PC-9 (cell line): ENCODE results near the gene LMX1A. TPM values are rescaled to one million over a fixed set of nuclear protein-coding genes. Genes with fewer than 3 reads are reported as not detected.

Experiments
- BruUV-seq: library from RNA; stranded (reverse); fragments of 400-500 nt; replicated peaks from 2 replicates; lab custom pipeline; 2021; lab: Mats Ljungman, UMichigan
- CTCF ChIA-PET: fragments of 300-600 bp; sonication (Branson Sonifier 250); formaldehyde crosslinking; loops from one replicate; lab custom pipeline; 2022; ENCODE audit warnings: antibody characterized with exemption; lab: Charles Lee
- POLR2A ChIA-PET: fragments of 300-600 bp; sonication (Branson Sonifier 250); formaldehyde crosslinking; loops from one replicate; lab custom pipeline; 2022; ENCODE audit warnings: antibody characterized with exemption; ENCODE audit not compliant: unreplicated experiment; lab: Charles Lee
- DNase-seq, 2 experiments: peaks; one replicate each; pipeline versions ENCODE4 v3.0.0 to v3.0.0-alpha.2; 2015 to 2022; ENCODE audit warnings: mixed read lengths in 1 of 2
- H2AFZ ChIP-seq: fragments of 200-600 bp; sonication (generic); 2 replicates; pipeline ENCODE4 v1.8.1; 2017; ENCODE audit warnings: antibody characterized with exemption
- H3F3A ChIP-seq: fragments of 200-600 bp; sonication (generic); 2 replicates; pipeline ENCODE4 v1.8.1; 2017; ENCODE audit warnings: antibody characterized with exemption, mild to moderate bottlenecking, low read depth; ENCODE audit not compliant: insufficient read depth
- H3K27ac ChIP-seq: fragments of 200-600 bp; sonication (generic); 2 replicates; pipeline ENCODE4 v1.6.1; 2016; ENCODE audit warnings: mixed run types
- H3K27me3 ChIP-seq: fragments of 200-600 bp; sonication (generic); 2 replicates; pipeline ENCODE4 v1.6.1; 2016; ENCODE audit warnings: low read depth, mixed run types; ENCODE audit not compliant: insufficient read depth
- H3K36me3 ChIP-seq: fragments of 200-600 bp; sonication (generic); 2 replicates; pipeline ENCODE4 v1.6.1; 2016; ENCODE audit warnings: low read depth, mixed run types
- H3K4me1 ChIP-seq: fragments of 200-600 bp; sonication (generic); replicated peaks from 2 replicates; pipeline ENCODE4 v1.6.1; 2016; ENCODE audit warnings: mixed run types; ENCODE audit not compliant: insufficient read depth
- H3K4me2 ChIP-seq: fragments of 200-600 bp; sonication (generic); 2 replicates; pipeline ENCODE4 v1.6.1; 2017; ENCODE audit warnings: mixed run types
- H3K4me3 ChIP-seq: fragments of 200-600 bp; sonication (generic); 2 replicates; pipeline ENCODE4 v1.6.1; 2016; ENCODE audit warnings: mixed run types
- H3K79me2 ChIP-seq: fragments of 200-600 bp; sonication (generic); 2 replicates; pipeline ENCODE4 v1.6.1; 2017; ENCODE audit warnings: low read depth, mixed run types
- H3K9me2 ChIP-seq: fragments of 200-600 bp; sonication (generic); 2 replicates; pipeline ENCODE4 v1.8.1; 2017; ENCODE audit warnings: mild to moderate bottlenecking; ENCODE audit not compliant: insufficient read depth
- H3K9me3 ChIP-seq: fragments of 200-600 bp; sonication (generic); 2 replicates; pipeline ENCODE4 v1.8.1; 2016; ENCODE audit warnings: low read depth; ENCODE audit not compliant: insufficient read depth
- H4K20me1 ChIP-seq: fragments of 200-600 bp; sonication (generic); 2 replicates; pipeline ENCODE4 v1.8.1; 2017; ENCODE audit not compliant: insufficient read depth
- CTCF ChIP-seq: fragments of 200-600 bp; sonication (generic); conservative IDR thresholded peaks from 2 replicates; pipeline ENCODE4 v1.6.1; 2017; ENCODE audit warnings: mixed run types, antibody characterized with exemption, mild to moderate bottlenecking, moderate library complexity
- EZH2 ChIP-seq: fragments of 200-600 bp; sonication (generic); IDR thresholded peaks from 2 replicates; pipeline ENCODE4 v1.8.0; 2017; ENCODE audit warnings: antibody characterized with exemption, low read depth
- intact Hi-C: fragments of 100-400 bp; cut with micrococcal nuclease; formaldehyde crosslinking; loops from one replicate; pipeline ENCODE4 v1.10.0; 2022; ENCODE audit not compliant: unreplicated experiment
- total RNA-seq: library from RNA; stranded (reverse); gene quantifications from 2 replicates; pipeline ENCODE4 v1.2.3, GENCODE V29; 2021

Gene LMX1A
- total RNA-seq, 1 experiment from 2014 or later, result not detected

GRCh38 chr1:165284454-165284853, 72.1 kb downstream of the LMX1A start:
- H3K9me3 ChIP-seq, result no peaks in the 10 kb centered on the region
- H4K20me1 ChIP-seq, result no peaks in the 10 kb centered on the region
- no peak overlapping the region for H3K4me2 ChIP-seq
- no peaks in the 10 kb centered on the region for H3K36me3 ChIP-seq
- CTCF ChIA-PET, result no interaction called here
- H3K4me3 ChIP-seq, result no peak overlapping the region
- no peaks in the 10 kb centered on the region for H3K79me2 ChIP-seq
- BruUV-seq, result no TSS peak
- intact Hi-C loops, result loop anchor here (10.0 kb wide), 1 partner anchor 140 kb away; no protein-coding TSS in a partner anchor
- H3K27me3 ChIP-seq, result no peaks in the 10 kb centered on the region
- no peaks in the 10 kb centered on the region for H3F3A ChIP-seq
- no peaks in the 10 kb centered on the region for H3K4me1 ChIP-seq
- no peak overlapping the region for H3K27ac ChIP-seq
- DNase-seq, result no peak
- TF ChIP-seq CTCF, result no peak
- TF ChIP-seq EZH2, result no peak
- no peaks in the 10 kb centered on the region; the same call in 1 of the 2 replicates for H3K9me2 ChIP-seq
- H2AFZ ChIP-seq, result no peak overlapping the region
- POLR2A ChIA-PET, result no interaction called here

GRCh38 chr1:165281207-165281901, 75.2 kb downstream of the LMX1A start:
- Histone ChIP-seq H4K20me1 (no peaks in the 10 kb centered on the region), H3K27me3 (no peaks in the 10 kb centered on the region), H3K36me3 (no peaks in the 10 kb centered on the region), H3K27ac (no peak overlapping the region), H3K4me3 (no peak overlapping the region), H3K79me2 (no peaks in the 10 kb centered on the region), H3K4me1 (no peaks in the 10 kb centered on the region), H3K4me2 (no peak overlapping the region), H2AFZ (no peak overlapping the region), H3F3A (no peaks in the 10 kb centered on the region), H3K9me2 (no peaks in the 10 kb centered on the region; the same call in 1 of the 2 replicates), H3K9me3 (no peaks in the 10 kb centered on the region)
- BruUV-seq, result no TSS peak
- intact Hi-C loops, result loop anchor here (10.0 kb wide), 1 partner anchor 137 kb away; no protein-coding TSS in a partner anchor
- TF ChIP-seq EZH2 (no peak), CTCF (no peak)
- no peak for DNase-seq
- ChIA-PET CTCF (no interaction called here), POLR2A (no interaction called here)

DNA sequence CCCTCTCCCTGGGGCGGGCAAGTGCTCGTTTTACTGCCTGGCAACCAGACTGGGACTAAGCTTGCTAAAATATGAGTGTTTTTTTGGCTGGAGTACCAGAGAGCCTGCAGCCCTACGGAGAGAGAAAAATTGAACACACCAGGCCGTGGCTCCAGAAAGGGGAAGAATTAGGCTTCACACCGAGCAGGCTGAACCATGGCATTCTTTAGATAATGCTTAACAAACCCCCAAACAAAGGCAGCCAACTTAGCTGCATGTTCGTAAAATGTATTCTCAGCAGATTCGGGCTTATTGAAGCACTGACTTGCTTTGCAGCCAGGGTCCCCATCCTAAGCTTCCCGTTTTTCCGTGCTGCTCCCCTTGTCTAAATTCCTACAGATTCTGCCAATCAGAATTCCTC, 76.6 kb downstream of the LMX1A start:
- Histone ChIP-seq H3K4me2 (no peak overlapping the region), H3K4me3 (no peak overlapping the region), H3F3A (no peaks in the 10 kb centered on the region), H3K79me2 (no peaks in the 10 kb centered on the region), H3K27me3 (no peaks in the 10 kb centered on the region), H3K4me1 (no peaks in the 10 kb centered on the region), H3K36me3 (no peaks in the 10 kb centered on the region), H2AFZ (no peak overlapping the region), H3K27ac (no peak overlapping the region), H4K20me1 (no peaks in the 10 kb centered on the region), H3K9me2 (no peaks in the 10 kb centered on the region; the same call in 1 of the 2 replicates), H3K9me3 (no peaks in the 10 kb centered on the region)
- CTCF ChIA-PET, result no interaction called here
- POLR2A ChIA-PET, result no interaction called here
- intact Hi-C loops, result loop anchor here (10.0 kb wide), 1 partner anchor 135 kb away; no protein-coding TSS in a partner anchor
- no TSS peak for BruUV-seq
- TF ChIP-seq EZH2, result no peak
- TF ChIP-seq CTCF, result no peak
- DNase-seq, result no peak
